ENCODE results near the gene VPS54.

DNA sequence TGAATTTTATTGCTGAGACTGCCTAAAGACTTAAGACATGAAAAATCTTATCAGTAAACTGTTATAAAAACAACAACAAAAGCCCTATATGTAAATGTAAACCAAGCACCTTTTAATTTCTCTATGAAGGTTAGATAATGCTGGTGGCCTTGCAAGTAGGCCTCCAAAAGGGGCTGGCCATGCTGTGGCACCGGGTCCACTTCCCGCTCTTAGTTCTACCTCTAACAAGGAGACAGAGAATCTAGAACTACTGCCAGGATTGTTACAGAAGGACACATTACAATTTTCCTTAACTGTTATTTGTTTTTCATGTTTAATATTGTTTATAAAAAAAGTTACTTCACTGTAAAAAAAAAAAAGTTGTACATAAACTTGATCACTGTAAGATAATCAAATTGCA is 128.6 kb downstream of the VPS54 start:
- TF ChIP-seq, protein P1, sequence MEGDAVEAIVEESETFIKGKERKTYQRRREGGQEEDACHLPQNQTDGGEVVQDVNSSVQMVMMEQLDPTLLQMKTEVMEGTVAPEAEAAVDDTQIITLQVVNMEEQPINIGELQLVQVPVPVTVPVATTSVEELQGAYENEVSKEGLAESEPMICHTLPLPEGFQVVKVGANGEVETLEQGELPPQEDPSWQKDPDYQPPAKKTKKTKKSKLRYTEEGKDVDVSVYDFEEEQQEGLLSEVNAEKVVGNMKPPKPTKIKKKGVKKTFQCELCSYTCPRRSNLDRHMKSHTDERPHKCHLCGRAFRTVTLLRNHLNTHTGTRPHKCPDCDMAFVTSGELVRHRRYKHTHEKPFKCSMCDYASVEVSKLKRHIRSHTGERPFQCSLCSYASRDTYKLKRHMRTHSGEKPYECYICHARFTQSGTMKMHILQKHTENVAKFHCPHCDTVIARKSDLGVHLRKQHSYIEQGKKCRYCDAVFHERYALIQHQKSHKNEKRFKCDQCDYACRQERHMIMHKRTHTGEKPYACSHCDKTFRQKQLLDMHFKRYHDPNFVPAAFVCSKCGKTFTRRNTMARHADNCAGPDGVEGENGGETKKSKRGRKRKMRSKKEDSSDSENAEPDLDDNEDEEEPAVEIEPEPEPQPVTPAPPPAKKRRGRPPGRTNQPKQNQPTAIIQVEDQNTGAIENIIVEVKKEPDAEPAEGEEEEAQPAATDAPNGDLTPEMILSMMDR (IDR thresholded peaks at IDR 0.05; ENCODE audit: insufficient read depth, low read depth, low read length), result no peak
- no peak for TF ChIP-seq EZH2 (IDR thresholded peaks at IDR 0.05; ENCODE audit: insufficient read depth, low read length)

Data from astrocyte (in vitro differentiated cells and primary cell).